Colon (tissue), 2 donors: ENCODE results near the gene JPH4.
"Not testable (repeated sequence)": the region's sequence is repeated elsewhere in the genome, so short reads cannot be mapped to it uniquely, and the experiment has no call there.

ENCODE experiments used
- FAIRE-seq: peaks from 2 replicates; lab custom pipeline; 2012; peaks lifted over from hg19 to GRCh38; lab: Jason Lieb, UNC
- donor health status: control.
- donor health status: control.

Gene JPH4

GRCh38 chr14:23608454-23608853 is 29.9 kb upstream of the JPH4 start:
- FAIRE-seq: no peak

GRCh38 chr14:23605931-23606585 is 27.5 kb upstream of the JPH4 start:
- FAIRE-seq: no peak

- FAIRE-seq: no peak
Observed at GRCh38 chr14:23604675-23605170, 26.1 kb upstream of the JPH4 start.

- no peak for FAIRE-seq
Observed at GRCh38 chr14:23604148-23604547, 25.6 kb upstream of the JPH4 start.

- no peak for FAIRE-seq
Observed at GRCh38 chr14:23603103-23603502, 24.5 kb upstream of the JPH4 start.

- FAIRE-seq: no peak
Observed at GRCh38 chr14:23602181-23603095, 23.8 kb upstream of the JPH4 start.

GRCh38 chr14:23601845-23602180 is 23.2 kb upstream of the JPH4 start:
- no peak for FAIRE-seq

- FAIRE-seq: no peak
Observed at GRCh38 chr14:23601424-23601823, 22.8 kb upstream of the JPH4 start.

- FAIRE-seq: no peak
Observed at GRCh38 chr14:23600806-23601205, 22.2 kb upstream of the JPH4 start.

GRCh38 chr14:23600322-23600707 is 21.7 kb upstream of the JPH4 start:
- FAIRE-seq: no peak

- not testable (repeated sequence) for FAIRE-seq
Observed at GRCh38 chr14:23594191-23594590, 15.6 kb upstream of the JPH4 start.

- no peak for FAIRE-seq
Observed at GRCh38 chr14:23590198-23590597, 11.6 kb upstream of the JPH4 start.

- FAIRE-seq: no peak
Observed at GRCh38 chr14:23589606-23590005, 11.0 kb upstream of the JPH4 start.

- no peak for FAIRE-seq
Observed at GRCh38 chr14:23588884-23589598, 10.5 kb upstream of the JPH4 start.

- not testable (repeated sequence) for FAIRE-seq
Observed at GRCh38 chr14:23584527-23585203, 6.1 kb upstream of the JPH4 start.

GRCh38 chr14:23583761-23584526 is 5.4 kb upstream of the JPH4 start:
- FAIRE-seq: not testable (repeated sequence)

GRCh38 chr14:23582906-23583760 is 4.5 kb upstream of the JPH4 start:
- no peak for FAIRE-seq

GRCh38 chr14:23580948-23581281 is 2.3 kb upstream of the JPH4 start:
- no peak for FAIRE-seq

GRCh38 chr14:23580152-23580926 is 1.7 kb upstream of the JPH4 start:
- FAIRE-seq: no peak

GRCh38 chr14:23579739-23580138 is 1.1 kb upstream of the JPH4 start:
- no peak for FAIRE-seq
